ENCODE results near the gene SUGCT.

- TF ChIP-seq CTCF (conservative IDR thresholded peaks at IDR 0.05) (no peak), ZFX (IDR thresholded peaks at IDR 0.05) (no peak)
Observed at GRCh38 chr7:40311307-40311706, 176.5 kb downstream of the SUGCT start.

All from C4-2B (cell line).